ENCODE measurements around the gene DAAM2. TPM values are rescaled to one million over a fixed set of nuclear protein-coding genes. Genes with fewer than 3 reads are reported as not detected.

DAAM2 gene
- polyA plus RNA-seq, 3 donors = not detected

- Mint-ChIP-seq H3K36me3 (no peaks in the 10 kb centered on the region), H3K4me3 (no peak overlapping the region), H3K9me3 (peaks cover 0 to 4% (median 1%) of the 10 kb centered on the region in 7 donors), H3K27ac (no peak overlapping the region), H3K4me1 (no peaks in the 10 kb centered on the region), H3K27me3 (ENCODE audit: low read depth in 3 of 3) (peaks cover 2 to 3% (median 2%) of the 10 kb centered on the region in 3 donors)
- Histone ChIP-seq H3K9me3 (replicated peaks in 1 of 2; ENCODE audit: control insufficient read depth in 1 of 2, insufficient read depth in 1 of 2, low read length in 2 of 2) (no peaks in the 10 kb centered on the region), H3K4me3 (replicated peaks in 1 of 3; ENCODE audit: low read depth in 2 of 3, low read length in 3 of 3) (no peak overlapping the region), H3K27ac (ENCODE audit: low read depth in 1 of 2, low read length in 2 of 2) (no peak overlapping the region), H3K4me2 (replicated peaks; ENCODE audit: extremely low read depth, low read length, poor library complexity, severe bottlenecking) (no peak overlapping the region), H3K9ac (ENCODE audit: insufficient read depth, low read length, poor library complexity, severe bottlenecking) (no peak overlapping the region), H2AFZ (ENCODE audit: insufficient read depth, low read depth, low read length, poor library complexity, severe bottlenecking) (no peak overlapping the region), H3K79me2 (ENCODE audit: insufficient read depth, low read length) (no peaks in the 10 kb centered on the region), H3K27me3 (ENCODE audit: control insufficient read depth in 2 of 2, insufficient read depth in 2 of 2, low read length in 2 of 2) (no peaks in the 10 kb centered on the region), H3K4me1 (ENCODE audit: control insufficient read depth in 1 of 2, insufficient read depth in 2 of 2, low read length in 2 of 2) (no peaks in the 10 kb centered on the region), H4K20me1 (ENCODE audit: insufficient read depth, low read length) (no peaks in the 10 kb centered on the region), H3K36me3 (replicated peaks in 1 of 2; ENCODE audit: control insufficient read depth in 1 of 2, insufficient read depth in 2 of 2, low read length in 2 of 2) (no peaks in the 10 kb centered on the region)
- no peak for DNase-seq
- intact Hi-C loops (cut with micrococcal nuclease) = no loop called here
- WGBS (ENCODE audit: insufficient coverage) = no CpG with 5 or more reads among the region's 3 CpGs
- TF ChIP-seq CTCF (IDR thresholded peaks at IDR 0.05) = no peak
Measured at GRCh38 chr6:39925931-39926290, 133.7 kb downstream of the DAAM2 start.

GRCh38 chr6:39926668-39927067 lies 134.5 kb downstream of the DAAM2 start:
- H3K4me3 Mint-ChIP-seq = no peak overlapping the region

More at GRCh38 chr6:39926668-39927067, 134.5 kb downstream of the DAAM2 start:
- H3K36me3 ChIP-seq (replicated peaks in 1 of 2; ENCODE audit: control insufficient read depth in 1 of 2, insufficient read depth in 2 of 2, low read length in 2 of 2) = no peaks in the 10 kb centered on the region
- H3K27ac ChIP-seq (ENCODE audit: low read depth in 1 of 2, low read length in 2 of 2) = no peak overlapping the region
- H3K9ac ChIP-seq (ENCODE audit: insufficient read depth, low read length, poor library complexity, severe bottlenecking) = no peak overlapping the region
- no CpG with 5 or more reads among the region's 3 CpGs for WGBS (ENCODE audit: insufficient coverage)
- no peak overlapping the region for H2AFZ ChIP-seq (ENCODE audit: insufficient read depth, low read depth, low read length, poor library complexity, severe bottlenecking)
- no peak overlapping the region for H3K4me3 ChIP-seq (replicated peaks in 1 of 3; ENCODE audit: low read depth in 2 of 3, low read length in 3 of 3)
- H3K36me3 Mint-ChIP-seq = no peaks in the 10 kb centered on the region
- no peak for TF ChIP-seq CTCF (IDR thresholded peaks at IDR 0.05)
- H3K27me3 ChIP-seq (ENCODE audit: control insufficient read depth in 2 of 2, insufficient read depth in 2 of 2, low read length in 2 of 2) = no peaks in the 10 kb centered on the region
- no peaks in the 10 kb centered on the region for H3K4me1 Mint-ChIP-seq
- intact Hi-C loops (cut with micrococcal nuclease) = no loop called here
- peaks cover 3 to 5% (median 4%) of the 10 kb centered on the region in 3 donors for H3K27me3 Mint-ChIP-seq (ENCODE audit: low read depth in 3 of 3)
- H3K9me3 Mint-ChIP-seq = peaks cover 0 to 4% (median 1%) of the 10 kb centered on the region in 7 donors
- no peak overlapping the region for H3K27ac Mint-ChIP-seq
- no peak for DNase-seq
- no peaks in the 10 kb centered on the region for H3K9me3 ChIP-seq (replicated peaks in 1 of 2; ENCODE audit: control insufficient read depth in 1 of 2, insufficient read depth in 1 of 2, low read length in 2 of 2)
- H3K4me1 ChIP-seq (ENCODE audit: control insufficient read depth in 1 of 2, insufficient read depth in 2 of 2, low read length in 2 of 2) = no peaks in the 10 kb centered on the region
- H3K79me2 ChIP-seq (ENCODE audit: insufficient read depth, low read length) = no peaks in the 10 kb centered on the region
- no peaks in the 10 kb centered on the region for H4K20me1 ChIP-seq (ENCODE audit: insufficient read depth, low read length)
- H3K4me2 ChIP-seq (replicated peaks; ENCODE audit: extremely low read depth, low read length, poor library complexity, severe bottlenecking) = no peak overlapping the region

All from CD14-positive monocyte (primary cell).